ENCODE results near the gene SIRT5.

DNA sequence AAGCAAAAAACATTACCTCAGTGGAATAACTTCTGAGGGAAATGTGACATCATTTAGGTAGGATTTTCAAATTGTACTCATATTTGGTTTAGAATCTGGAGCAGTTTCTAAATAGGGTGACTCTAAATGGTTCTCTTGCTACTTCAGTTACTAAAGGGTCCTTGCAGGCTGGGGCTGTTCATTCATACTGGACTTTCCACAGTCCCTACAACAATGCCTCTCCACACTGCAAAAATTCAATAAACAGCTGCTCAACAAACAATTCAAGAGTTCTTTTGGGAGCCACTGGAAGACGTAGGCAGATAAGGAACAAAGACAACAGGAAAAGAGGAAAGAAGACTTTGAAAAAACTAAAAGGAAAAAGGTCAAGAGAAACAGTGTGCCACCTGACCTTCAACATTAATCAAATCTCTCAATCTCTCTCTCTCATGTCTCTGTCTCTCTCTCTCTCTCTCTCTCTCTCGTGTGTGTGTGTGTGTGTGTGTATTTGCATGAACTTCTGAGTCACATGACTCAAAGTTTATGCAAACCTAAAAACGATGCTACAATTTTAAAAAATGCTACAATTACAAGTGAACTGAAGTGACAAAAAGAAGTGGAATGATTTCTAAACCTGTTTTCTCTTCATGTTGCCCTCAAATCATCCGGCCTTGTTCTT is 55.2 kb downstream of the SIRT5 start:
- TF ChIP-seq, protein P1, sequence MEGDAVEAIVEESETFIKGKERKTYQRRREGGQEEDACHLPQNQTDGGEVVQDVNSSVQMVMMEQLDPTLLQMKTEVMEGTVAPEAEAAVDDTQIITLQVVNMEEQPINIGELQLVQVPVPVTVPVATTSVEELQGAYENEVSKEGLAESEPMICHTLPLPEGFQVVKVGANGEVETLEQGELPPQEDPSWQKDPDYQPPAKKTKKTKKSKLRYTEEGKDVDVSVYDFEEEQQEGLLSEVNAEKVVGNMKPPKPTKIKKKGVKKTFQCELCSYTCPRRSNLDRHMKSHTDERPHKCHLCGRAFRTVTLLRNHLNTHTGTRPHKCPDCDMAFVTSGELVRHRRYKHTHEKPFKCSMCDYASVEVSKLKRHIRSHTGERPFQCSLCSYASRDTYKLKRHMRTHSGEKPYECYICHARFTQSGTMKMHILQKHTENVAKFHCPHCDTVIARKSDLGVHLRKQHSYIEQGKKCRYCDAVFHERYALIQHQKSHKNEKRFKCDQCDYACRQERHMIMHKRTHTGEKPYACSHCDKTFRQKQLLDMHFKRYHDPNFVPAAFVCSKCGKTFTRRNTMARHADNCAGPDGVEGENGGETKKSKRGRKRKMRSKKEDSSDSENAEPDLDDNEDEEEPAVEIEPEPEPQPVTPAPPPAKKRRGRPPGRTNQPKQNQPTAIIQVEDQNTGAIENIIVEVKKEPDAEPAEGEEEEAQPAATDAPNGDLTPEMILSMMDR (IDR thresholded peaks at IDR 0.05) = no peak
- TF ChIP-seq POLR2A (IDR thresholded peaks at IDR 0.05) = no peak

All from body of pancreas (tissue), 4 donors.